HTR-8/SVneo (cell line): Measurements from ENCODE around the gene RBMS3.
A peak's percentile ranks its signal among the peaks of the same experiment; 100 is the strongest.

Experiments
- DNase-seq: peaks from one replicate; pipeline ENCODE4 v3.0.0; 2011; ENCODE audit warnings: low spot score, mixed read lengths; ENCODE audit not compliant: insufficient read length
- FAIRE-seq: peaks from 2 replicates; lab custom pipeline; 2011; peaks lifted over from hg19 to GRCh38; lab: Jason Lieb, UNC

The RBMS3 gene

DNA sequence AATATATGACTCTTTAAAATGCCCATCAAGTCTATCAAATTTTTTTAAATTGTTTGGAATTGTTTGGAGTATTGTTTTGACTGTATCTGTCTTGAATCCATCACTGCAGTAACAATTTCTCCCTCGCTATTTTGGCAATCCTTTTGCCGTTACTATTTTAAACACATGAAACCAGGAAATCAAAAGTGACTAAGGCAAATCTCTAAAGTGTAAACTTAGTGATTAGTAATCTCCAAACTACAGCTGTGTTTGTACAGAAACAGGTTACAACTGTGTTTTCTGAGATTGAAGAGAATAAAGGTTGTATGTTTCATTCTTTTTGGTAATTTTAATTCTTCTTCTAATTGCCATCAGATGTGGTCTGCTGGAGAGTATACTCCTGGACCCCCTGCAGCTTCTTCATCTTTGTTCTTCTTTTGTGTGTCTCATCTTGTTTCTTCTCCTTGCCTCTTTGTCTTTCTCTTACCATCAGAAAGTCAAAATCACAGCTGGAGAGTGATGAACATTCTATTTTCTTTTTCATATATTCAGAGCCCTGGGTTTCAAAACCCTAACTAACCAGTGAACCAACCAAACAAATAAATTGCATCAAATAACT lies 465.4 kb downstream of the RBMS3 start:
- FAIRE-seq: no peak
- no peak for DNase-seq

DNA sequence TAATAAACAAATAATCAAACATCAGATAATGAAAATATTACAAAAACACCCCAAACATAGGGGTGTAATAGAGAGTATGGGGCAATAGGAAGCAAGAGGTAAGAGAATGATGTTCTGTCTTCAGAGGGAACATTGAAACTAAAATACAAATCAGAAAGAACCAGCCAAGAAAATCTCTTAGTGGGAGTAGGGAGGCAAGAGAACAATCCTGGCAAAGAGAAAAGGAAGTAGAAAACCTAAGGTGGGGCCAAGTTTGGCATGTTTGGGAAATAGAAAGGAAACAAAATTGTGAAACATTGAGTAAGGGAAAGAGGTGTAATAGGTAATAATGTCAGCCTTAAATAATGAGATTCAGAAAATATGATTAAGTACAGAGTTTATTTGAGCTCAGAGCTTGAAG lies 467.1 kb downstream of the RBMS3 start:
- FAIRE-seq (no peak), DNase-seq (no peak)

DNA sequence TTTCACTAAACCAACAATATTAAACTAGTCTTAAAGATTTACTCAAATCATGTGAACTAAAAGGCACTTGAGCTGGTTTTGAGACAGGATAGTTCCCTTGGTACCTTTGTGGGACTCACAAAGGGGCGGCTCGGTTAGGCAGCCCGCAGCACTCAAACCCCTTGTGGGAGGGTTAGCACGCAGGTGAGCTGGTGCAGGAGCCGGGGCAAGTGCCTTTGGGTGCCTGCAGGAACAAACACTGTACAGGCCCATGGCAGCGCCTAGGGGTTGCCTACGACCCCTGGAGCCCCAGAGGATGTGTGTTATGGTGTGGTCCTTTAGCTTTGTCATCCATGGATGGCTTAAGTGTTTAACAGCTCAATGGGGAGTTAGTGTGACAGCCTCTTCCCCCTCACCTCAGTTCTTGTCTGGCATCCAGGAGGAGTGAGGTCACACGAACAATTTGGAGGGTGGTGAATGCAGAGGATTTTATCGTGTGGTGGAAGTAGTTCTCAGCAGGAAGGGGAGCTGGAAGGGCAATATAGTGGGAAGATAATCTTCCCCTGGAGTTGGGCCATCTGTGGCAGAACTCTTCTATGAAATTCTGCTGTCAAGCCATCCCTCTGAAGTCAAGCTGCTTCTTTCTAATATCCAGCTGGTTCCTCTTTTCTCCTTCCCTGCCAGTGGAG lies 470.9 kb downstream of the RBMS3 start:
- FAIRE-seq: peak; percentile 31
- no peak for DNase-seq

GRCh38 chr3:29754346-29754745 lies 473.5 kb downstream of the RBMS3 start:
- FAIRE-seq (no peak), DNase-seq (no peak)

DNA sequence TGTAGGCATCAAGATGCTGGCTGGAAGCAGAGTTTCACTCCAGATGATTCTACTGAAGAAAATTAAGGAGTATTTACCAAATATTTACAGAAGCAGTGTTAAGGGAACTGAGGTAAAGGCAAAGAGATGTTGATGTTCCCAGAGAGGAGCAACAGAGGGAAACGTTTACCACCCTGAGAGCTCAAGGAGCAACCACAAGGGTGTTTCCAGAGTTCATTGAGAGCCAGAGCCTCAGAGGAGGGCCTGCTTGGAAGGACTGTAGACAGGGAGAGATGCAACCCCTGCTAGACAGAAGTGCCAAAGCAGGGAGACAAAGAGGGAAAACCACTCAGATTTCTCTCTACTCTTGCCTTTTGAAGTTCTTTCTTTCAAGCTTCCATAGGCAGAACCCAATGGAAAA lies 474.5 kb downstream of the RBMS3 start:
- no peak for FAIRE-seq

GRCh38 chr3:29757054-29757777 lies 476.3 kb downstream of the RBMS3 start:
- DNase-seq: no peak
- FAIRE-seq: no peak

More for the DNA sequence above, 474.5 kb downstream of the RBMS3 start:
- no peak for DNase-seq

GRCh38 chr3:29758108-29758433 lies 477.2 kb downstream of the RBMS3 start:
- FAIRE-seq (no peak), DNase-seq (no peak)

DNA sequence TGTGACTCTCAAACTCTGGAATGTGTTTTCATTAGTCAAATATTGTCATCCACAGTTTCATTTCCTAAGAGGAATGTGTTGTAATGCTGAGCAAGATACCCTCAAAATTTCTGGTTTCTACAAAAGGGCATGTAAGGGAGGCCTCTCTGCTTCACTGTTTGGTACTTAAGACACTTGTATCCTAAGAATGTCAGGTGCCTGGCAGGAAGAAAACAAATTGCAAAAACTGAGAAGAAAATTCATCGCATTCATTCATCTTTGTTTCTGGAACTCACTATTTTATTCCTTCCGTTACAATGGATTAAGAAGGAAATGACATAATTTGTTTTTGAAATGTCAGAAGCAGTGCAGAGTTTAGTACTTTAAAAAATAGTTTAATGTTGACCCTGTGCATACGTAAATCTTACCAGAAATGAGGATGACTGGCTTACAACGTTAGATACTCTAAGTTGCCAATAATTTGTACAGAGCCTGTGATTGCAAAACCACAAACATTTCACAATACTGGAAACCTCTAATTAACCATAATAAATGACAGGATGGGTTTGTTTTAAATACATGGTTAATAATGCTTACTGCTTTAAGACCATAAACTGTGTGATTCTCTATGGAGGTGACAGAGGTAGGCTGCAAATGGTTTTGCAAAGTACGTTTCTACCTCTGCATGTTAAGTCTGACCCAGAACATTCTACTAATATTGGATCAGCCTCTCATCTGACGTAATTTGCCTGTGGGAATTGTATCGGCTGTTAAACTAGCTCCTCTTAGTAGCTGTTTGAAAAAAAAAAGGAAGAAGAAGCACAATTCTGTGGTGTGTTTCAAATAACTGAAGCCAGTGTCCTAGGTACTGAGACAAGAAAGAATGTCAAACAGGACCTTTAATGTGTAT lies 477.8 kb downstream of the RBMS3 start:
- no peak for DNase-seq
- FAIRE-seq: no peak

DNA sequence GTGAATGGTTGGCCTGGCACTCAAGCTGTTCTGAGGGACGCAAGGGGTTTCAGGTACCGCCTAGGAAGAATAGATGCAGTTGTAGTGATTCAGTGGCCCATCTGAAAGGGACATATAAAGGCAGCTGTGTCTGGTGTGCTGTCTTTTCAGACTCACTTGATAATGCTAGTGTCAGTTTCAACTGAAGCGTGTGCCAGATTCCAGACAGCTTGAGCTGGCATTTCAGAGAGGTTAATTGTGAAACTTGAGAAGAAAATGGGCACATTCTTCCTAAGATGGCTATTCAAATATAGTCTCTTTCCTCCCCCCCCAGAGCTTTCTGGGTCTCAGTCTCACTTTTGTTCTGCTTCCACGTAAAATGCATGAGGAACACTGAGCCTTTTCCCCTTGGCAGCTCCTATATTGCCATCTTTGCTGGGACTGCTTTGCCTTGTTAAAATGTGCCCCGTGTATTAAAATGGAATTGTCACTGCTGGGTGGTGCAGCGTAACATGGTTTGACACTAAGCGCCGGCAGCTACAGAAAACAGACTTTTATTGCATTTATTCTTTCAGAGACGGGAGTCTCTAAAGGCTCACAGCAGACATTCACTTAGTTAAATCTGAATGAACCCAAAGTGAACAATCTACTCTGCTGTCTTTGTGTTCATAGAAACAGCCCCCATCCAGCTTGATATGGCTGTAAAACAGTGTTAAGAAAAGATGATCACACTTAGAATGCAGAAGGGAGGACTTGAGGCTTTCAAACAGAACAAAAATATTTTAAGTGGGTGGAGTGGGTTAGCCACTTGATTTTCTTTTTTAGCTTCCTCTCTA lies 478.7 kb downstream of the RBMS3 start:
- FAIRE-seq: no peak
- DNase-seq: no peak

DNA sequence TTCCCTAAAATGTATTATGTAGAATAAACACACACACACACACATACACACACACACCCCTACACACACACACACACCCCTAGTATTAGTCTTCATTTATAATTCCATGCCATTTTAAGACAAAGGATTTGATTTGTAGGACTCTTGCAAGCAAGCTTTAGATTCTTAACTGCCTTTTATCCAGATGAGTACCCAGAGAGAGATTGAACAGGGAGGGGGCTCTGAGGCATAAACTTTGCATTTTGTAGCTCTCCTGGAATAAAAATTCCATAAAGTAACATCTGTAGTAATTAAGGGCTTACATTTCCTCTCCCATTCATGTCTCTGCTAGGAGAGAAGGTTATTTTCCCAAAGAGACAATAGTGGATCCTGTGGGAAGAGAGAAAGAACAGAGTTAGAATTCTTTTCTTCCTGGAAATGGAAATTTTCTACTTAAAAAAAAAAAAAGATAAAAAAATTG lies 479.4 kb downstream of the RBMS3 start:
- FAIRE-seq: no peak
- DNase-seq: no peak

DNA sequence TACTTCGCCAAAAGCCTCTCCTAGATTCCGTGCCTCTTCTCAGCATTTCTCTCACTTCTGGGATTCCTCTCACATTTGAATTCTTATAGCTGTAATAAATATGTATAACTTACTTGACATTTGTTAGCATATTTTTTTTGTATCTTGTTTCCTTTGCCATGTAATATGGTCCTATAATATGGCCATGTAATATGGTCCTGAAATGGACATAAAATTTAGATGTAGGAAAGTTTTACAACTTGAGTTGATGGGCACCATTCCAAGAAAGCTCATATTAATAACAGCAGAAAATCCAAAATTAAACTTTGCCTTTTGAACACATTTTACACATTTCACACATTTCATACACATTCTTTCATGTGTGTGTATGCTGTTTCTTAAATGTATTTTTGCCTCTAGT lies 480.6 kb downstream of the RBMS3 start:
- FAIRE-seq: no peak
- no peak for DNase-seq

- DNase-seq (no peak), FAIRE-seq (peak; percentile 4)
Measured at GRCh38 chr3:29763115-29763514, 482.2 kb downstream of the RBMS3 start.

DNA sequence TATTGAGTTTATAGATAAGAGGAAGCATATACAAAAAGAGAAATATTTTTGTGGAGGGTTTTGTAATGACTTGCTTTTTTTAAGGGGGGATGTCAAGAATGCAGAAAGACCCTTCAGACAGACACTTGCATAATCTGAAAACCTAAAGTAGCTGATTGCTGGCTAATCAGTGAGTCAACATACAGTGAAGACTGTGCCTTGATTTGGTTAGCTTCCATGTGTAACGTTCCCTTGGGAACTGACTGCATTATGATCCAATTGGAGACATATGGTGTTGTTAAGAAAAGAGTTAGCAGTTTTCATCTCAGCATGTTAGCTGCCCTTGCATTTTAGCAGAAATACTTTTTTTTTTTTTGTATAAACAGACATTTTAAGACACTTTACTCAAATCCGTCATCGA lies 483.2 kb downstream of the RBMS3 start:
- DNase-seq: no peak
- no peak for FAIRE-seq

- FAIRE-seq: no peak
- no peak for DNase-seq
Measured at GRCh38 chr3:29764603-29765254, 483.9 kb downstream of the RBMS3 start.

GRCh38 chr3:29771602-29772001 lies 490.7 kb downstream of the RBMS3 start:
- no peak for FAIRE-seq
- DNase-seq: no peak

GRCh38 chr3:29772436-29772835 lies 491.6 kb downstream of the RBMS3 start:
- DNase-seq (no peak), FAIRE-seq (no peak)

DNA sequence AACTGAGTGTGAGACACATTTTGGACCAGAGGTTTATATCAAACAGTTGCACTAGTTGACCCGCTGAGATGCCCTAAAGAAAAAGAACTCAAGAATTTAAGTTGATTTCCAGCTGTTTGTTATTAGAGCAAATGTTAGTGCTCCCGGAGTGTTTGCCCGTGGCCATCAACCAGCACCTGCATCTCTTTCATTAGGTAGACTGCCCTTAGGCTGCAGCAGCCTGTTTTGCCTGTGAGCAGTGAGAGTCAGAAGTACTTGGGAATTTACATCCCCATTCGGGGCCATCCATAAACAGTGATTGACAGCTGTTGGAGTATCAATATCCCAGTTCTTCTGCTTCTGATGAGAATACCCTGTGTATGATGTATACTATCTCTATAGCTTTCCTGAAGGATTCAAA lies 492.6 kb downstream of the RBMS3 start:
- DNase-seq (no peak), FAIRE-seq (no peak)

GRCh38 chr3:29775340-29775739 lies 494.5 kb downstream of the RBMS3 start:
- no peak for FAIRE-seq
- no peak for DNase-seq

- FAIRE-seq: no peak
- DNase-seq: no peak
Measured at GRCh38 chr3:29777869-29778268, 497.0 kb downstream of the RBMS3 start.
